Measurements from ENCODE around the gene TNPO3. TPM values are rescaled to one million over a fixed set of nuclear protein-coding genes. Genes with fewer than 3 reads are reported as not detected.

The TNPO3 gene
- total RNA-seq, 6 donors from 2014 or later, result 21.6 to 37.7 (median 33.0) TPM

DNA sequence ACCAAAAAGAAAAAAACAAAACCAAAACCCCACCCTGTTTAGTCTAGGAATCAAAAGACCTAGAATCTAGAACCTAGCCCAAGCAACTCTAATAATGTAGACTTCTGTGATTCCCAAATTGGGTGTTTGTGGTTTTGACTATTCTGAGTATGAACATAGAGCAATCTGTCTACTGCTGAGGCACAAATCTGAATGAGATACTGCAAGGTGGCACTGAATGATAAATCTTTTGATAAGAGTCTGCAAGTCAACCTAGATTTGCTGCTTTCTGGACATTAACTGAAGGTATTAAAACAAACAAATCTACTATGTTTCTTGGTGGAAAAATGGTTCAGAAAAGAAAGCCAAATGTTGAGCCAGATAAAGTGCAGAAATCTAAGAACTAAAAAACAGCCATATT lies 66.5 kb downstream of the TNPO3 start:
- Histone ChIP-seq H3K4me1 (no peaks in the 10 kb centered on the region), H3K9me3 (no peaks in the 10 kb centered on the region), H3K27me3 (no peaks in the 10 kb centered on the region), H3K27ac (no peak overlapping the region), H3K36me3 (peaks cover 13 to 98% (median 38%) of the 10 kb centered on the region in 4 donors), H3K4me3 (no peak overlapping the region)
- TF ChIP-seq POLR2AphosphoS5 (IDR thresholded peaks at IDR 0.05) (no peak), EP300 (IDR thresholded peaks at IDR 0.05) (no peak), POLR2A (IDR thresholded peaks at IDR 0.05) (no peak), CTCF (IDR thresholded peaks at IDR 0.05) (no peak)
- DNase-seq, result no peak
- ATAC-seq (ENCODE audit: low FRiP score in 2 of 2), result no peak

DNA sequence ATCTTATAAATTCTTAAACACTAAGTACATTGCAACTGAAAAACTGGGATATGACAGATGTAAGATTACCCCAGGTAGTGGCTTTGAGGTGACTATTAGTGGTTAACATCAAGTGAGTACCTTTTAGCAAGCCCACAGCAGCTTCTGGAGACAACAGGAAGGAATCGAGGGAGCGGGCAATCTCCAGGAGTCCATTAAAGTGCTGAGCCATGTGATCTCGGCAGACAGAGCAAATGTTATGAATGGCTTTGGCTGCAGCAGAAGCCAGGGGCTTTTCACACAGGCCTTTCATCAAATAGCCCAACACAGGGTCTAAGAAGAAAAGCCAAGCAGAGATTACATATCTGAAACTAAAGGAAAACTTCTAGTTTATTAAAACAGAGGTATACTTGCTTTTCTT lies 68.3 kb downstream of the TNPO3 start:
- ATAC-seq (ENCODE audit: low FRiP score in 2 of 2) (no peak), DNase-seq (no peak)
- no peaks in the 10 kb centered on the region for H3K27me3 ChIP-seq
- H3K27ac ChIP-seq, result no peak overlapping the region
- H3K36me3 ChIP-seq, result peaks cover 15 to 98% (median 50%) of the 10 kb centered on the region in 4 donors
- H3K9me3 ChIP-seq, result no peaks in the 10 kb centered on the region
- 85 to 88% methylated on average over 3 of the region's 3 CpGs for WGBS, 2 donors
- no peak for TF ChIP-seq EP300 (IDR thresholded peaks at IDR 0.05)
- no peak for TF ChIP-seq CTCF (IDR thresholded peaks at IDR 0.05)
- TF ChIP-seq POLR2A (IDR thresholded peaks at IDR 0.05), result no peak
- no peak for TF ChIP-seq POLR2AphosphoS5 (IDR thresholded peaks at IDR 0.05)
- H3K4me3 ChIP-seq, result no peak overlapping the region
- H3K4me1 ChIP-seq, result no peaks in the 10 kb centered on the region

GRCh38 chr7:128985660-128986059 lies 69.3 kb downstream of the TNPO3 start:
- ATAC-seq (ENCODE audit: low FRiP score in 2 of 2), result no peak
- Histone ChIP-seq H3K36me3 (peaks cover 16 to 98% (median 54%) of the 10 kb centered on the region in 4 donors), H3K9me3 (no peaks in the 10 kb centered on the region)

DNA sequence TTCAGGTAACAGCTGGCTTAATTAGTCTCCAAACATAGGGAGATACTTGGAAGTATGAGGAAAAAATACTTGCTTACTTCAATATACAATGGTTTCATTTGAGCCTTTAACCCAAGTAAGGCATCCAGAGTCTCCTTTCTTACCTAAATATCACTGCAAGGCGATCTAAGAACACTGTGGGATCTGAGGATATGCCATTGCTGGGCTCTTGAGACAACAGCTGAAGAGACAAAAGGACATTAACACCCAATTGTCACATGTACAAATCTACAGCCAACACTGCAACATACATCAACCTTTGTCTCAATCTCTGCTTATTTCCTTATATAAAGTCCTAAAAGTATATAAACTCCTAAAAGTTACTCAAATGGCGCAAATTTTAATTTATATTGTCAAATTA lies 72.8 kb downstream of the TNPO3 start:
- Histone ChIP-seq H3K4me3 (no peak overlapping the region), H3K27me3 (no peaks in the 10 kb centered on the region), H3K9me3 (no peaks in the 10 kb centered on the region), H3K27ac (no peak overlapping the region), H3K4me1 (no peaks in the 10 kb centered on the region), H3K36me3 (peaks cover 18 to 97% (median 56%) of the 10 kb centered on the region in 4 donors)
- no peak for DNase-seq
- ATAC-seq (ENCODE audit: low FRiP score in 2 of 2), result no peak
- 97 to 98% methylated on average over 2 of the region's 2 CpGs for WGBS, 2 donors
- no peak for TF ChIP-seq CTCF (IDR thresholded peaks at IDR 0.05)
- no peak for TF ChIP-seq EP300 (IDR thresholded peaks at IDR 0.05)
- TF ChIP-seq POLR2AphosphoS5 (IDR thresholded peaks at IDR 0.05), result no peak
- TF ChIP-seq POLR2A (IDR thresholded peaks at IDR 0.05), result no peak

More at GRCh38 chr7:128985660-128986059, 69.3 kb downstream of the TNPO3 start:
- DNase-seq, result no peak
- Histone ChIP-seq H3K27ac (no peak overlapping the region), H3K4me1 (no peaks in the 10 kb centered on the region), H3K4me3 (no peak overlapping the region), H3K27me3 (no peaks in the 10 kb centered on the region)
- no peak for TF ChIP-seq POLR2AphosphoS5 (IDR thresholded peaks at IDR 0.05)
- TF ChIP-seq EP300 (IDR thresholded peaks at IDR 0.05), result no peak
- no peak for TF ChIP-seq POLR2A (IDR thresholded peaks at IDR 0.05)
- TF ChIP-seq CTCF (IDR thresholded peaks at IDR 0.05), result no peak

- no peaks in the 10 kb centered on the region for H3K9me3 ChIP-seq
- H3K36me3 ChIP-seq, result peaks cover 38 to 95% (median 69%) of the 10 kb centered on the region in 4 donors
- no peaks in the 10 kb centered on the region for H3K27me3 ChIP-seq
- 80 to 91% methylated on average over 7 of the region's 7 CpGs for WGBS, 2 donors
- H3K4me3 ChIP-seq, result no peak overlapping the region
- DNase-seq (no peak), ATAC-seq (ENCODE audit: low FRiP score in 2 of 2) (no peak)
- no peaks in the 10 kb centered on the region for H3K4me1 ChIP-seq
- no peak overlapping the region for H3K27ac ChIP-seq
- TF ChIP-seq CTCF (IDR thresholded peaks at IDR 0.05) (no peak), POLR2A (IDR thresholded peaks at IDR 0.05) (no peak), POLR2AphosphoS5 (IDR thresholded peaks at IDR 0.05) (no peak), EP300 (IDR thresholded peaks at IDR 0.05) (no peak)
These were observed 80.5 kb downstream of the TNPO3 start for GRCh38 chr7:128974241-128974934.

All from upper lobe of left lung (tissue), 6 donors.